ENCODE measurements around the gene TBX2. TPM values are rescaled to one million over a fixed set of nuclear protein-coding genes. Genes with fewer than 3 reads are reported as not detected.

Gene TBX2
- total and polyA plus RNA-seq, 2 experiments from 2014 or later, result 212 to 228 TPM

DNA sequence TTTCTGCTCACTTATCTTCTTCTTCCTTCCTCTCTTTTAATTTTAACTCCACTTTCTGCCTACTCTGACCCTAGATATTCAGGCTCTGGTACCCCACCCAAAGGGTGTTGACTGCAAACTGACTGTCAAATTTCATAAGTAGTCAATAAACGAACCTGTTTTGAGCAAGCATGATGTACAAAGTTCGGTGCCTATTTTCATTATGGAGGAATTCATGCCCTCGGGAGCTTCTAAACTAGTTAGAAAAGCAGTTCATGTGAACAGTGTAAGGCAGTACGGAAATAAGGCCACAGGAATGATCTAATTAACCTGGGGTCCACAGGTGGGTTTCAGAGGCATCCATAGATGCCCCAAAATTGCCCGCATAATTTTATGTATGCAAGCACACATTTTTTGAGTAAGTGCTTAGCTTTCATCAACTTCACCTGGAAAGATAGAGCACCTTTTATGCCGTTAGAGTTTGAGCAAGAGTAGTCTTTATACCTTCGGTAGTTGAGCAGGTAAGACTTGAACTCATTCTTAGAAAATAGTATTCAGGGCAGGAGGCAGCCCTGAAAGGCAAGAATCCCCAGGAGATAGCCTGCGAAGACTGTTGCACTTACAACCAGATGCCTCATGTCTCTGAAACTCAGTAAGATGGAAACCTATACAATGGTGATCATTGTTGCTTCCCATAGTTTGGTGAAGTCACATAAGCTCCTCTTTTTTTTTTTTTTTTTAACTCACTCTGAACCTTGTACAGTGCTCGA lies 36.6 kb upstream of the TBX2 start:
- Histone ChIP-seq H3K36me3 (no peaks in the 10 kb centered on the region), H3K4me1 (ENCODE audit: low read depth) (peaks cover 24% of the 10 kb centered on the region), H3K4me3 (no peak overlapping the region), H3K27me3 (no peaks in the 10 kb centered on the region), H3K27ac (no peak overlapping the region), H3K9me3 (ENCODE audit: low read depth) (no peaks in the 10 kb centered on the region)
- no peak for DNase-seq (ENCODE audit: low read depth in 1 of 2, low spot score in 1 of 2)
- TF ChIP-seq, protein P1, sequence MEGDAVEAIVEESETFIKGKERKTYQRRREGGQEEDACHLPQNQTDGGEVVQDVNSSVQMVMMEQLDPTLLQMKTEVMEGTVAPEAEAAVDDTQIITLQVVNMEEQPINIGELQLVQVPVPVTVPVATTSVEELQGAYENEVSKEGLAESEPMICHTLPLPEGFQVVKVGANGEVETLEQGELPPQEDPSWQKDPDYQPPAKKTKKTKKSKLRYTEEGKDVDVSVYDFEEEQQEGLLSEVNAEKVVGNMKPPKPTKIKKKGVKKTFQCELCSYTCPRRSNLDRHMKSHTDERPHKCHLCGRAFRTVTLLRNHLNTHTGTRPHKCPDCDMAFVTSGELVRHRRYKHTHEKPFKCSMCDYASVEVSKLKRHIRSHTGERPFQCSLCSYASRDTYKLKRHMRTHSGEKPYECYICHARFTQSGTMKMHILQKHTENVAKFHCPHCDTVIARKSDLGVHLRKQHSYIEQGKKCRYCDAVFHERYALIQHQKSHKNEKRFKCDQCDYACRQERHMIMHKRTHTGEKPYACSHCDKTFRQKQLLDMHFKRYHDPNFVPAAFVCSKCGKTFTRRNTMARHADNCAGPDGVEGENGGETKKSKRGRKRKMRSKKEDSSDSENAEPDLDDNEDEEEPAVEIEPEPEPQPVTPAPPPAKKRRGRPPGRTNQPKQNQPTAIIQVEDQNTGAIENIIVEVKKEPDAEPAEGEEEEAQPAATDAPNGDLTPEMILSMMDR (IDR thresholded peaks at IDR 0.05; ENCODE audit: low read depth, low read length), result no peak

DNA sequence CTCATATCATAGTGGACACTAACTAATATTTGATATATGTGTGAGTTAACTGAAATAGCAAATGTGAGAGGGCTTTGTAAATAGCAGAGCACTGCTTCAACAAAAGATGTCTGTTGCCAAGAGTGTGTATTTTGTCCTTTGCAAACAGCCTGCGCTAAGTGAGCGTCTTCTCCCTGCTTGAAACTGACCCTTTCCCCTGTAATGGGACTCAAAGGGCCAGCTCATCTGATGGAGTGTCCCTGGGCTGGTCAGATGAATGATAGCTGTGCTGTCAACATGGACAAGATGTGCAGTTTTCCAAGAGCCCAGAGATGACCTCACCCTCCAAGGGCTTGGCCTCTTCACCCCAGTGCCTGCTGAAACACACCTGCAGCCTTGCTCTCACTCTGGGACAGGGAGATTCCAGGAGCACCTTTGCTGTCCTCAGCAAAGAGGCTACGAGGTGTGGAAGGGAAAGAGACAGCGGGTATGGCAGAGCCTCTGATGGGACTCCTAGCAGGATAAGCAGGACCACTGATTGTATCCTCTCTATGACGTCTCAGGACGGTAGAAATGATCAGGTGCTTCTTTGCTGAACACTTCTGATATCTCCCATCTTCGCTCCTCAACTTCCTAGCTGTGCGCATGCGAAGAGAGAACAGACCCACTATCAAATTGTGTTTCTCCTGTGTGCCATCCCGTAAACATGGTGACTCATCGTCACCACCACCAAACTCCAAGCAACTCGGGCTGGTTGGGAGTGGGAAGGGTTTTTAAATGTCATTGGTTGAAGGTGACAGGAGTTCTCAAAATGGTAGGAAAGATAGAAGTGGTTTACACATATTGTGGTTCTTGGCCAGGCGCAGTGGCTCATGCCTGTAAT lies 35.8 kb upstream of the TBX2 start:
- Histone ChIP-seq H3K4me1 (ENCODE audit: low read depth) (peaks cover 30% of the 10 kb centered on the region), H3K9me3 (ENCODE audit: low read depth) (no peaks in the 10 kb centered on the region), H3K27ac (no peak overlapping the region), H3K27me3 (no peaks in the 10 kb centered on the region), H3K36me3 (no peaks in the 10 kb centered on the region), H3K4me3 (no peak overlapping the region)
- TF ChIP-seq, protein P1 (IDR thresholded peaks at IDR 0.05; ENCODE audit: low read depth, low read length), result no peak
- DNase-seq (ENCODE audit: low read depth in 1 of 2, low spot score in 1 of 2), result no peak

DNA sequence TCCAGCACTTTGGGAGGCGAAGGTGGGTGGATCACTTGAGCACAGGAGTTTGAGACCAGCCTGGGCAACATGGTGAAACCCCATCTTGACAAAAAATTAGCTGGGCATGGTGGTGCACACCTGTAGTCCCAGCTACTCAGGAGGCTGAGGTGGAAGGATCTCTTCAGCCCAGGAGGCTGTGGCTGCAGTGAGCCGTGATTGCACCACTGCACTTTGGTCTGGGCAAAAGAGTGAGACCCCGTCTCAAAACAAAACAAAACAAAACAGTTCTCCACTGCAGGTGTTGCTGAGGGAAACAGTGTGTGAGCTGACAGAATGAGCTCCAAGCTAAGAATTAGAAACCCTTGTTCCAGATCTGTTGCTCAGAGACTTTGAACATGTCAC lies 35.2 kb upstream of the TBX2 start:
- Histone ChIP-seq H3K4me1 (ENCODE audit: low read depth) (peaks cover 35% of the 10 kb centered on the region), H3K36me3 (no peaks in the 10 kb centered on the region), H3K27me3 (no peaks in the 10 kb centered on the region), H3K9me3 (ENCODE audit: low read depth) (no peaks in the 10 kb centered on the region), H3K27ac (no peak overlapping the region), H3K4me3 (no peak overlapping the region)
- DNase-seq (ENCODE audit: low read depth in 1 of 2, low spot score in 1 of 2), result no peak
- TF ChIP-seq, protein P1 (IDR thresholded peaks at IDR 0.05; ENCODE audit: low read depth, low read length), result no peak

GRCh38 chr17:61366076-61366714 lies 33.4 kb upstream of the TBX2 start:
- TF ChIP-seq, protein P1 (IDR thresholded peaks at IDR 0.05; ENCODE audit: low read depth, low read length), result no peak
- H3K27ac ChIP-seq, result peak overlapping the region; percentile 82
- no peak overlapping the region for H3K4me3 ChIP-seq
- peaks cover 35% of the 10 kb centered on the region for H3K4me1 ChIP-seq (ENCODE audit: low read depth)
- peak in 1 of 2 donors; percentile 79 for DNase-seq (ENCODE audit: low read depth in 1 of 2, low spot score in 1 of 2)
- H3K36me3 ChIP-seq, result no peaks in the 10 kb centered on the region
- H3K27me3 ChIP-seq, result no peaks in the 10 kb centered on the region
- H3K9me3 ChIP-seq (ENCODE audit: low read depth), result no peaks in the 10 kb centered on the region

DNA sequence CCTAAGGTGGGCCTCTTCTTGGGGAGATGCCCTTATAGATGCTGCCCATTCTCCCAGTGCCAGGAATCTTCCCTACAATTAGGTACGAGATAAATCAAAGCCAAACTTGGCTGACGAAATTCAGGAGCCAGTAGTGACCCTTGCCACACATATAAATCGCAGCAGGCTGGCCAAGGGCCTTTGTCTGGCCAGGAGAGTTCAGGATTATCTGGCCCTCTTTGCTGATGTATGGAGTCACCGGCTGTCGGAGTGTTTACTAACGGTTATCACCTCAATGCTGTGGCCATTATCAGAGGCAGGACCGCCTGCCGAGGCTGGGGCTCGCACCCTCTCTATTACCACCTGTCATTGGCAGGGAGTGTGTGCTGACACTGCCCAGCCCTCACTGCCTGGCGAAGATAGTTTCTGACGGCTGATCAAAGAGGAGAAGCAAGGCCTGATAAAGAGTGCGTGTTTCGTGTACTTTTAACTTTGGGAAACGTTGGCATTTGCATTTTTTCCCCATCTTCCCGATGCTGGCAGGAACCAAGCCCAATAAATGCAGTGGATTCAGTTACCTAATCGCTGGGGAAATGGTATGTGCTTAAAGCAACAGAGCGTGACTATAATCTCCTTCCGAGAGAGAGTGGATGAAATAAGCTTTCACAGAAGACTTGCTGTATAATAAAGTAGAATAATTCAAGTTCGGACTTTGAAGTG lies 32.8 kb upstream of the TBX2 start:
- peak overlapping the region; percentile 82 for H3K27ac ChIP-seq
- peaks cover 35% of the 10 kb centered on the region for H3K4me1 ChIP-seq (ENCODE audit: low read depth)
- no peaks in the 10 kb centered on the region for H3K9me3 ChIP-seq (ENCODE audit: low read depth)
- peak in 1 of 2 donors; percentile 96 for DNase-seq (ENCODE audit: low read depth in 1 of 2, low spot score in 1 of 2)
- no peaks in the 10 kb centered on the region for H3K27me3 ChIP-seq
- H3K4me3 ChIP-seq, result no peak overlapping the region
- TF ChIP-seq, protein P1 (IDR thresholded peaks at IDR 0.05; ENCODE audit: low read depth, low read length), result no peak
- H3K36me3 ChIP-seq, result no peaks in the 10 kb centered on the region

Data from cardiac muscle cell (in vitro differentiated cells and primary cell).